HepG2 (cell line): ENCODE data around the gene FGD2. TPM values are rescaled to one million over a fixed set of nuclear protein-coding genes. Genes with fewer than 3 reads are reported as not detected.

Source experiments
- CENPBD1 ChIP-seq: sonication (generic); formaldehyde crosslinking; IDR thresholded peaks from 2 replicates; pipeline ENCODE4 v1.8.0; 2022; ENCODE audit warnings: missing genetic modification reagents, low read depth, mild to moderate bottlenecking, borderline replicate concordance
- HMG20A ChIP-seq: IDR thresholded peaks from 2 replicates; pipeline ENCODE4 v1.6.1; 2016; ENCODE audit warnings: borderline replicate concordance
- IRF1 ChIP-seq: sonication (generic); formaldehyde crosslinking; IDR thresholded peaks from 2 replicates; pipeline ENCODE4 v1.4.0; 2020; ENCODE audit warnings: low read depth, mild to moderate bottlenecking, missing genetic modification reagents
- MAFK ChIP-seq, 2 experiments: IDR thresholded peaks in 1 of 2; conservative IDR thresholded peaks in 1 of 2; 2 replicates each; pipeline ENCODE4 v1.6.1; 2011; ENCODE audit warnings: improper control_type of control experiment in 2 of 2, low read length in 2 of 2
- NFRKB ChIP-seq: fragments of 450-650 bp; IDR thresholded peaks from 2 replicates; pipeline ENCODE4 v1.6.1; 2017
- NR2C2 ChIP-seq: sonication (generic); formaldehyde crosslinking; IDR thresholded peaks from 2 replicates; pipeline ENCODE4 v1.4.0; 2020; ENCODE audit warnings: missing genetic modification reagents, mild to moderate bottlenecking, moderate library complexity, borderline replicate concordance
- PAWR ChIP-seq: sonication (generic); formaldehyde crosslinking; IDR thresholded peaks from 2 replicates; pipeline ENCODE4 v1.4.0; 2020; ENCODE audit warnings: missing genetic modification reagents, mild to moderate bottlenecking, borderline replicate concordance
- PRDM10 ChIP-seq: sonication (generic); formaldehyde crosslinking; IDR thresholded peaks from 2 replicates; pipeline ENCODE4 v1.4.0; 2020; ENCODE audit warnings: low read depth, missing genetic modification reagents
- SAFB2 ChIP-seq: sonication (generic); formaldehyde crosslinking; IDR thresholded peaks from 2 replicates; pipeline ENCODE4 v1.5.1; 2020; ENCODE audit warnings: missing genetic modification reagents, low read depth, mild to moderate bottlenecking, borderline replicate concordance
- SIX4 ChIP-seq: sonication (generic); formaldehyde crosslinking; IDR thresholded peaks from 2 replicates; pipeline ENCODE4 v1.4.0; 2020; ENCODE audit warnings: missing genetic modification reagents
- SMAD1 ChIP-seq: sonication (generic); formaldehyde crosslinking; IDR thresholded peaks from 2 replicates; pipeline ENCODE4 v1.4.0; 2020; ENCODE audit warnings: missing genetic modification reagents, low read depth, mild to moderate bottlenecking, borderline replicate concordance
- SRF ChIP-seq: IDR thresholded peaks from 2 replicates; pipeline ENCODE4 v1.6.1; 2011; ENCODE audit warnings: mild to moderate bottlenecking, low read depth, low read length, moderate library complexity
- THYN1 ChIP-seq: sonication (generic); formaldehyde crosslinking; IDR thresholded peaks from 2 replicates; pipeline ENCODE4 v1.8.1; 2023; ENCODE audit warnings: low read depth, mild to moderate bottlenecking, moderate library complexity, missing genetic modification reagents, borderline replicate concordance
- TRIM24 ChIP-seq: sonication (generic); formaldehyde crosslinking; IDR thresholded peaks from 2 replicates; pipeline ENCODE4 v1.8.0; 2022; ENCODE audit warnings: mild to moderate bottlenecking, missing genetic modification reagents
- ZBTB33 ChIP-seq: sonication (generic); formaldehyde crosslinking; IDR thresholded peaks from 2 replicates; pipeline ENCODE4 v1.4.0; 2020; ENCODE audit warnings: missing genetic modification reagents
- ZNF468 ChIP-seq: sonication (generic); formaldehyde crosslinking; IDR thresholded peaks from 2 replicates; pipeline ENCODE4 v1.8.0; 2022; ENCODE audit warnings: mild to moderate bottlenecking, moderate library complexity, missing genetic modification reagents
- ZNF496 ChIP-seq: sonication (generic); formaldehyde crosslinking; IDR thresholded peaks from 2 replicates; pipeline ENCODE4 v1.8.1; 2023; ENCODE audit warnings: mild to moderate bottlenecking, moderate library complexity, missing genetic modification reagents; ENCODE audit not compliant: insufficient replicate concordance
- ZNF530 ChIP-seq: sonication (generic); formaldehyde crosslinking; IDR thresholded peaks from 2 replicates; pipeline ENCODE4 v1.5.0; 2020; ENCODE audit warnings: low read depth, mild to moderate bottlenecking, missing genetic modification reagents
- ZNF605 ChIP-seq: sonication (generic); formaldehyde crosslinking; IDR thresholded peaks from 2 replicates; pipeline ENCODE4 v1.8.0; 2022; ENCODE audit warnings: mild to moderate bottlenecking, missing genetic modification reagents
- ZNF775 ChIP-seq: sonication (generic); formaldehyde crosslinking; IDR thresholded peaks from 2 replicates; pipeline ENCODE4 v1.4.0; 2020; ENCODE audit warnings: missing genetic modification reagents, mild to moderate bottlenecking, moderate library complexity, borderline replicate concordance
- ZNF83 ChIP-seq: sonication (generic); formaldehyde crosslinking; IDR thresholded peaks from 2 replicates; pipeline ENCODE4 v1.4.0; 2020; ENCODE audit warnings: missing genetic modification reagents, mild to moderate bottlenecking, borderline replicate concordance
- polyA plus RNA-seq, 8 experiments: library from polyadenylated mRNA; depleted of rRNA in 3 of 8; stranded (reverse) in 7 of 8; unstranded in 1 of 8; fragments of >200 nt; fragmentation: Illumina TruSeq in 4 of 8; extraction: Trizol in 4 of 8; gene quantifications; 2 replicates each; pipeline versions ENCODE4 v1.2.1 to v1.2.3, GENCODE V29; 2011 to 2016; ENCODE audit warnings: low read depth in 4 of 8, missing spikeins in 1 of 8, mixed read lengths in 1 of 8; ENCODE audit not compliant: insufficient read depth in 1 of 8
- total RNA-seq, 5 experiments: library from RNA; depleted of rRNA; stranded (reverse); fragments of >200 nt; fragmentation: Illumina TruSeq; extraction: Trizol; gene quantifications; 2 replicates each; pipeline ENCODE4 v1.2.3, GENCODE V29; 2016; ENCODE audit warnings: low read depth in 1 of 5

FGD2 gene
- total and polyA plus RNA-seq, 2 of the 13 experiments (the other 11 are each of a cell fraction or from before 2014, with no cell fraction given), result not detected

- TF ChIP-seq CENPBD1 (CRISPR knock-in tag), result no peak
- no peak for TF ChIP-seq PAWR (CRISPR knock-in tag)
- no peak; the same call in 1 of the 2 replicates for TF ChIP-seq ZNF605 (CRISPR knock-in tag)
- no peak for TF ChIP-seq ZNF496
- TF ChIP-seq HMG20A (CRISPR knock-in tag), result no peak; the same call in 1 of the 2 replicates
- TF ChIP-seq SRF, result no peak
- TF ChIP-seq NFRKB, result no peak
- TF ChIP-seq THYN1 (CRISPR knock-in tag), result no peak
- no peak for TF ChIP-seq SMAD1 (CRISPR knock-in tag)
- TF ChIP-seq SIX4, result no peak
- TF ChIP-seq ZBTB33 (CRISPR knock-in tag), result 0 out of 2 replicates have a peak, but pooled peaks have one; percentile 61
- TF ChIP-seq IRF1 (CRISPR knock-in tag), result no peak
- TF ChIP-seq PRDM10, result peak; percentile 78
- no peak for TF ChIP-seq ZNF468 (CRISPR knock-in tag)
- no peak for TF ChIP-seq NR2C2 (CRISPR knock-in tag)
- peak; percentile 26; the same call in 1 of the 2 replicates for TF ChIP-seq ZNF530 (CRISPR knock-in tag)
- no peak for TF ChIP-seq ZNF83 (CRISPR knock-in tag)
- no peak; the same call in none of the 2 replicates for TF ChIP-seq SAFB2 (CRISPR knock-in tag)
- no peak for TF ChIP-seq ZNF775 (CRISPR knock-in tag)
- TF ChIP-seq TRIM24 (CRISPR knock-in tag), result no peak
- no peak for TF ChIP-seq MAFK (conservative IDR thresholded peaks at IDR 0.05 in 1 of 2, IDR thresholded peaks at IDR 0.05 in 1 of 2; ENCODE audit: low read length in 2 of 2)
Observed at GRCh38 chr6:37051138-37052026, 45.9 kb downstream of the FGD2 start (continued).
